CD4-positive, CD25-positive, alpha-beta regulatory T cell (primary cell): ENCODE results near the gene NPIPA2. TPM values are rescaled to one million over a fixed set of nuclear protein-coding genes. Genes with fewer than 3 reads are reported as not detected.
"Not testable (repeated sequence)": the region's sequence is repeated elsewhere in the genome, so short reads cannot be mapped to it uniquely, and the experiment has no call there.

Source experiments
- ATAC-seq, 2 donors: fragments of 150-1000 bp; cut with Tn5 transposase; one replicate each; pipeline ENCODE4 v1.10.0; 2021; ENCODE audit warnings: low read depth in 2 of 2, moderate number of reproducible peaks in 2 of 2, moderate library complexity in 1 of 2
- DNase-seq, 3 donors: peaks; one replicate each; pipeline versions ENCODE4 v3.0.0 to v3.0.0-alpha.2; 2012 to 2022; ENCODE audit warnings: mixed read lengths in 1 of 3
- H3K27ac ChIP-seq: one replicate; pipeline ENCODE4 v1.7.0; 2013; ENCODE audit warnings: mild to moderate bottlenecking, low read length; ENCODE audit not compliant: insufficient read depth, poor library complexity, severe bottlenecking
- H3K27me3 ChIP-seq: one replicate; pipeline ENCODE4 v1.7.0; 2013; ENCODE audit warnings: low read length; ENCODE audit not compliant: control insufficient read depth, insufficient read depth
- H3K36me3 ChIP-seq: one replicate; pipeline ENCODE4 v1.7.0; 2013; ENCODE audit warnings: mild to moderate bottlenecking, low read length, moderate library complexity; ENCODE audit not compliant: control insufficient read depth, insufficient read depth
- H3K4me1 ChIP-seq: 2 replicates; pipeline ENCODE4 v1.7.0; 2013; ENCODE audit warnings: mild to moderate bottlenecking, low read length; ENCODE audit not compliant: insufficient read depth, control insufficient read depth, poor library complexity, severe bottlenecking
- H3K4me3 ChIP-seq: one replicate; pipeline ENCODE4 v1.7.0; 2013; ENCODE audit warnings: low read depth, mild to moderate bottlenecking, low read length, moderate library complexity
- H3K9me3 ChIP-seq, 2 experiments: 1 replicate in 1 of 2; 2 replicates in 1 of 2; pipeline ENCODE4 v1.7.0; 2013; ENCODE audit warnings: low read length in 2 of 2, mild to moderate bottlenecking in 1 of 2, moderate library complexity in 1 of 2; ENCODE audit not compliant: control insufficient read depth in 2 of 2
- H3K27ac Mint-ChIP-seq, 3 donors: one replicate each; pipeline ENCODE4 v1.8.0; 2020 to 2022; ENCODE audit warnings: mild to moderate bottlenecking in 3 of 3, mixed read lengths in 3 of 3, moderate library complexity in 2 of 3
- H3K27me3 Mint-ChIP-seq: one replicate; pipeline ENCODE4 v1.8.0; 2022; ENCODE audit warnings: mild to moderate bottlenecking, mixed read lengths
- H3K36me3 Mint-ChIP-seq: one replicate; pipeline ENCODE4 v1.8.0; 2020; ENCODE audit warnings: mixed read lengths
- H3K4me1 Mint-ChIP-seq, 4 donors: one replicate each; pipeline ENCODE4 v1.8.0; 2020 to 2022; ENCODE audit warnings: mixed read lengths in 4 of 4, mild to moderate bottlenecking in 1 of 4
- H3K4me3 Mint-ChIP-seq, 4 donors: one replicate each; pipeline ENCODE4 v1.8.0; 2020 to 2022; ENCODE audit warnings: mild to moderate bottlenecking in 4 of 4, mixed read lengths in 4 of 4, moderate library complexity in 3 of 4
- H3K9me3 Mint-ChIP-seq, 7 donors: one replicate each; pipeline ENCODE4 v1.8.0; 2020 to 2022; ENCODE audit warnings: mixed read lengths in 7 of 7, mild to moderate bottlenecking in 3 of 7, moderate library complexity in 2 of 7
- polyA plus RNA-seq, 4 donors: library from polyadenylated mRNA; unstranded; fragments of 300-500 nt; fragmentation: Illumina TruSeq; gene quantifications; one replicate each; pipeline ENCODE4 v1.2.3, GENCODE V29; 2021
- total RNA-seq: library from RNA; stranded (reverse); gene quantifications from one replicate; pipeline ENCODE4 v1.2.3, GENCODE V29; 2022

Gene NPIPA2
- total RNA-seq, result 0.86 TPM
- not detected for polyA plus RNA-seq

- H3K27ac Mint-ChIP-seq, H3K4me3 Mint-ChIP-seq, H3K4me1 Mint-ChIP-seq, H3K27ac ChIP-seq, H3K27me3 ChIP-seq, H3K9me3 ChIP-seq, H3K36me3 Mint-ChIP-seq, H3K4me1 ChIP-seq, H3K36me3 ChIP-seq, DNase-seq, H3K27me3 Mint-ChIP-seq, H3K4me3 ChIP-seq, H3K9me3 Mint-ChIP-seq: not testable (repeated sequence)
- peak; percentile 100 for ATAC-seq
Observed at GRCh38 chr16:14742273-14743128, at the start of gene NPIPA2. TSS of gene NPIPA2 (plus strand) at chr16:14742533. CDS start at chr16:14748066, 5,533 bp downstream.

GRCh38 chr16:14694129-14694528, 48.2 kb upstream of the NPIPA2 start, which contains the start of gene PLA2G10:
TSS of gene PLA2G10 (minus strand) at chr16:14694308. CDS start at chr16:14694229, 79 bp downstream.
- not testable (repeated sequence) for H3K9me3 Mint-ChIP-seq, H3K27ac Mint-ChIP-seq, H3K9me3 ChIP-seq, H3K4me3 Mint-ChIP-seq, H3K27ac ChIP-seq, H3K4me1 Mint-ChIP-seq, H3K36me3 Mint-ChIP-seq, H3K27me3 Mint-ChIP-seq, H3K27me3 ChIP-seq, H3K4me1 ChIP-seq, H3K4me3 ChIP-seq, H3K36me3 ChIP-seq, DNase-seq, ATAC-seq

- not testable (repeated sequence) for H3K27ac Mint-ChIP-seq, H3K27me3 ChIP-seq, H3K9me3 ChIP-seq, H3K36me3 ChIP-seq, H3K9me3 Mint-ChIP-seq, H3K27me3 Mint-ChIP-seq, H3K4me3 Mint-ChIP-seq, DNase-seq, H3K4me1 Mint-ChIP-seq, ATAC-seq, H3K4me1 ChIP-seq, H3K4me3 ChIP-seq, H3K27ac ChIP-seq, H3K36me3 Mint-ChIP-seq
Observed at GRCh38 chr16:14701859-14702258, 40.5 kb upstream of the NPIPA2 start.

- not testable (repeated sequence) for H3K27ac ChIP-seq, H3K27me3 ChIP-seq, H3K4me1 Mint-ChIP-seq, H3K27me3 Mint-ChIP-seq, H3K4me3 ChIP-seq, H3K27ac Mint-ChIP-seq, H3K9me3 ChIP-seq, H3K36me3 Mint-ChIP-seq, H3K4me1 ChIP-seq, H3K4me3 Mint-ChIP-seq, H3K9me3 Mint-ChIP-seq, DNase-seq, H3K36me3 ChIP-seq
- ATAC-seq, result peak in 1 of 2 donors; percentile 3
Observed at GRCh38 chr16:14702672-14703071, 39.7 kb upstream of the NPIPA2 start.

- not testable (repeated sequence) for H3K4me3 ChIP-seq, H3K27ac Mint-ChIP-seq, H3K36me3 ChIP-seq, H3K27me3 Mint-ChIP-seq, H3K27me3 ChIP-seq, DNase-seq, H3K4me1 ChIP-seq, H3K36me3 Mint-ChIP-seq, H3K9me3 Mint-ChIP-seq, H3K4me1 Mint-ChIP-seq, H3K27ac ChIP-seq, H3K4me3 Mint-ChIP-seq, H3K9me3 ChIP-seq
- peak; percentile 99 to 100 for ATAC-seq
Observed at GRCh38 chr16:14703156-14704011, 38.9 kb upstream of the NPIPA2 start, which contains the start of gene NPIPA3. TSS of gene NPIPA3 (plus strand) at chr16:14703411. CDS start at chr16:14708944, 5,533 bp downstream.

GRCh38 chr16:14733233-14733632, 9.1 kb upstream of the NPIPA2 start:
- H3K36me3 ChIP-seq, DNase-seq, H3K36me3 Mint-ChIP-seq, H3K27ac ChIP-seq, H3K4me1 Mint-ChIP-seq, ATAC-seq, H3K4me3 ChIP-seq, H3K27me3 Mint-ChIP-seq, H3K9me3 Mint-ChIP-seq, H3K27ac Mint-ChIP-seq, H3K4me1 ChIP-seq, H3K4me3 Mint-ChIP-seq, H3K9me3 ChIP-seq, H3K27me3 ChIP-seq: not testable (repeated sequence)

GRCh38 chr16:14740832-14741385, 1.4 kb upstream of the NPIPA2 start:
- H3K36me3 ChIP-seq, H3K4me1 Mint-ChIP-seq, H3K27me3 Mint-ChIP-seq, ATAC-seq, H3K27ac Mint-ChIP-seq, H3K4me3 ChIP-seq, H3K4me3 Mint-ChIP-seq, H3K27ac ChIP-seq, H3K9me3 Mint-ChIP-seq, DNase-seq, H3K36me3 Mint-ChIP-seq, H3K27me3 ChIP-seq, H3K9me3 ChIP-seq, H3K4me1 ChIP-seq: not testable (repeated sequence)
